ENCODE measurements around the gene SIX5.
"Not testable (repeated sequence)": the region's sequence is repeated elsewhere in the genome, so short reads cannot be mapped to it uniquely, and the experiment has no call there.

SIX5 gene

DNA sequence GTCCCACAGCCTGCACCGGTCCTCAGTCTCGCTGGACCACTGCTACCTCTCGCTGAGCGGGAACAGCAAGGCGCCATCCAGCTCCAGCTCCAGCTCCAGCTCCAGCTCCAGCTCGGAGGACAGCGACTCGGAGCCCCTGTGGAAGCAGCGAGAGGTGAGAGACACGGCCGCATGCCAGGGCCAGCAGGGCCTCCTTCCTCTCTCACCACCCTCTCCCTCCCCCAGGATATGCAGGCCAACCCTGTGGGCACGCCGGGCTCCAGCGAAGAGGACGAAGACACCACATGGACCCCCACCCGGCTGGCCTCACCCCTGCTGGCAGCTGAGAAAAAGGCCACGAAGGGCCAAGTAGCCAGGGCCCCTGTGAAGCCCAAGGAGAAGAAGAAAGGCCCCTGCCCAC is 7.3 kb downstream of the SIX5 start:
- DNase-seq (ENCODE audit: extremely low read depth, low read depth): no peak
- TF ChIP-seq, protein P1, sequence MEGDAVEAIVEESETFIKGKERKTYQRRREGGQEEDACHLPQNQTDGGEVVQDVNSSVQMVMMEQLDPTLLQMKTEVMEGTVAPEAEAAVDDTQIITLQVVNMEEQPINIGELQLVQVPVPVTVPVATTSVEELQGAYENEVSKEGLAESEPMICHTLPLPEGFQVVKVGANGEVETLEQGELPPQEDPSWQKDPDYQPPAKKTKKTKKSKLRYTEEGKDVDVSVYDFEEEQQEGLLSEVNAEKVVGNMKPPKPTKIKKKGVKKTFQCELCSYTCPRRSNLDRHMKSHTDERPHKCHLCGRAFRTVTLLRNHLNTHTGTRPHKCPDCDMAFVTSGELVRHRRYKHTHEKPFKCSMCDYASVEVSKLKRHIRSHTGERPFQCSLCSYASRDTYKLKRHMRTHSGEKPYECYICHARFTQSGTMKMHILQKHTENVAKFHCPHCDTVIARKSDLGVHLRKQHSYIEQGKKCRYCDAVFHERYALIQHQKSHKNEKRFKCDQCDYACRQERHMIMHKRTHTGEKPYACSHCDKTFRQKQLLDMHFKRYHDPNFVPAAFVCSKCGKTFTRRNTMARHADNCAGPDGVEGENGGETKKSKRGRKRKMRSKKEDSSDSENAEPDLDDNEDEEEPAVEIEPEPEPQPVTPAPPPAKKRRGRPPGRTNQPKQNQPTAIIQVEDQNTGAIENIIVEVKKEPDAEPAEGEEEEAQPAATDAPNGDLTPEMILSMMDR (IDR thresholded peaks at IDR 0.05; ENCODE audit: low read depth, low read length): no peak

DNA sequence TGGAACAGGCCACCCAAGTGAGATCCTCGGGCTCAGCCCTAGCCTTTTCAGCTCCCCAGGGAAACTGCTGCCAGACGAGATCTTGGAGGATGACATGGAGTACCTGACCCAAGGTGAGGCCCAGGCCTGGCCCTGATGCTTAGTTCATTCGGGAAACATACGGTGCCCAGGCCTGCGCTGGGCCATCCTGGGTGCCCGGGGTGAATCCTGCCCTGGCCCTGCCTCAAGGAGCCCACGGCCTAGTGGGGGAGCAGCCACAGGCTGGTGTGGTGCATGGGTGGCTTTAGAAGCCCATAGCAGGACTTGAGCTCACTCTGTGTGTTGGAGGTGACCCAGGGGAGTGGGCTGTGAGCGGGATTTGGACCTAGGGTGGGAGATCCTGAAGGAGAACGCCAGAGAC is 10.1 kb downstream of the SIX5 start:
- DNase-seq (ENCODE audit: extremely low read depth, low read depth): no peak
- TF ChIP-seq, protein P1 (IDR thresholded peaks at IDR 0.05; ENCODE audit: low read depth, low read length): no peak

DNA sequence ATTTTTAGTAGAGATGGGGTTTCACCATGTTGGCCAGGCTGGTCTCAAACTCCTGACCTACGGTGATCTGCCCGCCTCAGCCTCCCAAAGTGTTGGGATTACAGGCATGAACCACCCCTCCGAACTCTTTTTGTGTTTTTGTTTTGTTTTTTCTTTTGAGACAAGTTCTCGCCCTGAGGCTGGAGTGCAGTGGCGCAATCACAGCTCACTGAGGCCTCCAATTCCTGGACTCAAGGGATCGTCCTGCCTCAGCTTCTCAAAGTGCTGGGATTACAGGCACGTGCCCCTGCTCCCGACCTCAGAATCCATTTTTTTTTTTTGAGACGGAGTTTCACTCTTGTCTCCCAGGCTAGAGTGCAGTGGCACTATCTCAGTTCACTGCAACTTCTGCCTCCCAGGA is 11.4 kb downstream of the SIX5 start:
- DNase-seq (ENCODE audit: extremely low read depth, low read depth): no peak
- TF ChIP-seq, protein P1 (IDR thresholded peaks at IDR 0.05; ENCODE audit: low read depth, low read length): no peak

DNA sequence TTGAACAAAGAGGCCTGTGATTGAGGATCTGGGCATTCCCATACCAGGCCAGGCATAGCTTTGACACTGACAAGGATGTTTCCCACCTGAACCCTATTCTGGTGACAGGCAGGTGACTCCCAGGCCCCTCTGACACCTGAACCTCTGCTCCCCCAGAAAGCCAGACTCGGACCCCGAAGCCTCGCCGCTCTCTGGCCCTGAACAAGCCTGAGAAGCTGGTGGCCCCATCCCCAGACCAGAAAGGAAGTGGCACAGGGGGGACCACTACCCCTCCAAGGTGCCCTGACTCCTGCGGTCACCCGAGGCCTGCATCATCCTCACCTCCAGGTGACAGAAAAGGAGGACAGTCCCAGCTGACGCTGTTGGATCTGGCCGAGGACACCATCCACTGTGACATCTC is 14.7 kb downstream of the SIX5 start:
- TF ChIP-seq, protein P1 (IDR thresholded peaks at IDR 0.05; ENCODE audit: low read depth, low read length): no peak

DNA sequence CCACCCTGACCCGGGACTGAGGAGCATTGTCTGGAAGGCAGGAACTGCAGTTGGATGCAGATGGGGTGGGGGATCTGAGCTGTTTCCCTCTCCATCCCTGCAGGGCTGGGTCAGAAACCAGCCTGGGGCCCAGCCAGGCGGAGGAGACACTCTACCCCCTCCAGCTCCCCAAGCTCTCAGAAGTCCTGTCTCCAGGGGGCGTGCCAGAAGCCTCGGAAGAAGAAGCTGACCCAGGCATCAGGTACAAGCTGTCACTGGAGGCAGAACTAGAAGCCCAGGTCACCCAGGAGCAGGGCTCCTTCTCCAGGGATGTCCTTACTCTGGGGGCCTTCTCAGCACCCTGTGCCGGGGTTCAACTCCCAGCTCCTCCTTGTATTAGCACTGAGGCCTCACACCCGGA is 15.5 kb downstream of the SIX5 start:
- TF ChIP-seq, protein P1 (IDR thresholded peaks at IDR 0.05; ENCODE audit: low read depth, low read length): no peak
- DNase-seq (ENCODE audit: extremely low read depth, low read depth): no peak

More for the DNA sequence above, 14.7 kb downstream of the SIX5 start:
- no peak for DNase-seq (ENCODE audit: extremely low read depth, low read depth)

DNA sequence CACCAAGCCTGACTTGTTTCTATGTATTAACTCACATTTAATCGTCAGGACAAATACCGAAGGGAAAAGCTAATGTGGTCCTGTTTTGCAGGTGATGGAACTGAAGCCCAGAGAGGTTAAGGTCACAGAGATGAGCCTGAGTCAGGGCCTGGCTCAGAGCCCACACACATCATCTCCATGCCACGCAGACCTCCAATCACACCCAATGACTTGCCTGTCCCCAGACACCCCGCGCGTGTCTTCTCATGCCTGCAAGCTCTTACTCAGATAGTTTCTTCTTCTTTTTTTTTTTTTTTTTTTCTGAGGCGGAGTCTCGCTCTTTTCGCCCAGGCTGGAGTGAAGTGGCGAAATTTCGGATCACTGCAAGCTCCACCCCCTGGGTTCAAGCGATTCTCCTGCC is 16.4 kb downstream of the SIX5 start:
- TF ChIP-seq, protein P1 (IDR thresholded peaks at IDR 0.05; ENCODE audit: low read depth, low read length): no peak
- no peak for DNase-seq (ENCODE audit: extremely low read depth, low read depth)

DNA sequence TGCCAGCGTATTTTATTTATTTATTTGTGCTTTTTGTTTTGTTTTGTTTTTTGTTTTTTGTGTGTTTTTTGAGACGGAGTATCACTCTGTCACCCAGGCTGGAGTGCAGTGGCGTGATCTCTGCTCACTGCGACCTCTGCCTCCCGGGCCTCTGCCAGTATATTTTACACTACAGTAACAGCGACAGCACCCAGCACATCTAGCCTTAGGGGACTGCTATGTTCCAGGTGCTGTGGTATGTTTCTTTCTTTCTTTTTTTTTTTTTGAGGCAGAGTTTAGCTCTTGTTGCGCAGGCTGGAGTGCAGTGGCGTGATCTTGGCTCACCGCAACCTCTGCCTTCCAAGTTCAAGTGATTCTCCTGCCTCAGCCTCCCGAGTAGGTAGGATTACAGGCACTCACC is 17.6 kb downstream of the SIX5 start:
- DNase-seq (ENCODE audit: extremely low read depth, low read depth): not testable (repeated sequence)

DNA sequence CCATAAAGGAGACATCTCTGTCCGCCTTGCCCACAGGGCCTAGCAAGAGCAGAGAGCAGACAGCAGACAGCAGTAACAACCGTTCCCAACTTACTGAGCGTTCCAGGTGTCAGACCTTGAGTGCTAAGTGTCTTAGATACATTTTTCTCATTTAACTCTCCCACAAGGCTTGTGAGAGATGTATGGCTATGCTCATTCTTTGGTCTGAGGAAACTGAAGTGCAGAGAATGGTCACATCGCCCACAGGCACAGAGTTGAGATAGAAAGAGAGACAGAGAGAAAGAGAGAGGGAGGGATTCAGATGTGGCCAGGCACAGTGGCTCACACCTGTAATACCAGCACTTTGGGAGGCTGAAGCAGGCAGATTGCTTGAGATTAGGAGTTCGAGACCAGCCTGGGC is 21.5 kb downstream of the SIX5 start:
- TF ChIP-seq, protein P1 (IDR thresholded peaks at IDR 0.05; ENCODE audit: low read depth, low read length): no peak
- DNase-seq (ENCODE audit: extremely low read depth, low read depth): no peak
